Breast epithelium (tissue), 3 donors: ENCODE data around the gene ERCC3.

Experiments used
- CTCF ChIP-seq, 3 donors: fragments of 450-650 bp; IDR thresholded peaks; one replicate each; pipeline ENCODE4 v1.5.1; 2016 to 2017; ENCODE audit warnings: antibody characterized with exemption in 3 of 3, mild to moderate bottlenecking in 3 of 3, moderate library complexity in 3 of 3
- POLR2A ChIP-seq: fragments of 450-650 bp; IDR thresholded peaks from one replicate; pipeline ENCODE4 v1.6.1; 2016; ENCODE audit warnings: antibody characterized with exemption, mild to moderate bottlenecking, moderate library complexity
- POLR2AphosphoS5 ChIP-seq, 3 donors: sonication (generic); formaldehyde crosslinking; IDR thresholded peaks; one replicate each; pipeline ENCODE4 v1.6.1; 2017; ENCODE audit warnings: antibody characterized with exemption in 3 of 3

GRCh38 chr2:127255146-127255545 lies 38.8 kb downstream of the ERCC3 start:
- TF ChIP-seq CTCF (IDR thresholded peaks at IDR 0.05), result no peak
- no peak for TF ChIP-seq POLR2A
- no peak for TF ChIP-seq POLR2AphosphoS5 (IDR thresholded peaks at IDR 0.05)
